Muscle of back (tissue), 11 donors: ENCODE measurements around the gene CNOT4. TPM values are rescaled to one million over a fixed set of nuclear protein-coding genes. Genes with fewer than 3 reads are reported as not detected.
"Not testable (repeated sequence)": the region's sequence is repeated elsewhere in the genome, so short reads cannot be mapped to it uniquely, and the experiment has no call there.

ENCODE experiments used
- DNase-seq, 3 donors: peaks; one replicate each; pipeline versions ENCODE4 v3.0.0 to v3.0.0-alpha.2; 2013
- polyA plus RNA-seq, 10 donors: library from polyadenylated mRNA; unstranded; fragments of 120-200 nt; gene quantifications; one replicate each; pipeline ENCODE4 v1.2.1, GENCODE V29; 2013; ENCODE audit not compliant: insufficient read length in 10 of 10

Gene CNOT4
- polyA plus RNA-seq, 10 donors, result 20.3 to 26.1 (median 22.6) TPM

GRCh38 chr7:135328526-135328925 lies 181.4 kb downstream of the CNOT4 start:
- no peak for DNase-seq

DNA sequence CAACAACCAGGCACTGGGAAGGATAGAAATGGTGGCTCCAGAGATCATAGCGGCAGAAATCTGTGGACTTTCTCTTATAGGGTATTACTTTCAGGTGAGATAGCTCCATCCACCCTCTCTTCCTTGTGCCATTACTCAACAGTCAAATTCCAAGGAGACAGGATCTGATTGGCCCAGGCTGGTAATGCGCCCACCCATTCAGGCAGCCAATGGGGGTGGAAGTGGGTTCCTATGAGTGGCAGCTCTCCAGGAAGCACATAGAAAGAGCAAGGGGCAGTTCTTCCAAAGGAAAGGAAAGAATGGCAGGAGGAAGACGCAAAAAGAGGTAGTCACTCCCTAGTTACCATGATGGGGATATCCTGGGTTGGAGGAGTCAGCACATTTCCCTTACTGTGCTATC lies 181.8 kb downstream of the CNOT4 start:
- DNase-seq, result no peak

DNA sequence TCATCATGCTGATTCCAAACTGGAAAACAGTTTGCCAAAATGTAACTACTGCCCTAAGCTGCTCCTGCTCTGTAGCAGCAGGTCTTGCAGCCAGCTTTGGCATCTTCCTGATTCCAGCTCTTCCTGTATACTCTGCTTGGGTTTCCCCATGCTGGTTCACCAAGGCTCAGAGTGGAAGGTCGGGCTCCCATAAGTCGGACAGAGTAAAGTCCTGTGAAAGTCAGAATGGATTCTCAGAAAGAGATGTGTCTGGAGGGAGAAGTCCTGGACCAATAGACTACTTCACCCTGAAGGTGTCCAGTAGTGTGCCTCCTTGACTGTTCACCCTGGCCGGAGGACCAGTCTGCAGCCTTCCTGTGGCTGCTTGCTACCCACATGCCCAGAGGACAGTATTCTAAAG lies 182.4 kb downstream of the CNOT4 start:
- DNase-seq, result no peak

GRCh38 chr7:135326636-135327280 lies 183.1 kb downstream of the CNOT4 start:
- DNase-seq, result no peak

DNA sequence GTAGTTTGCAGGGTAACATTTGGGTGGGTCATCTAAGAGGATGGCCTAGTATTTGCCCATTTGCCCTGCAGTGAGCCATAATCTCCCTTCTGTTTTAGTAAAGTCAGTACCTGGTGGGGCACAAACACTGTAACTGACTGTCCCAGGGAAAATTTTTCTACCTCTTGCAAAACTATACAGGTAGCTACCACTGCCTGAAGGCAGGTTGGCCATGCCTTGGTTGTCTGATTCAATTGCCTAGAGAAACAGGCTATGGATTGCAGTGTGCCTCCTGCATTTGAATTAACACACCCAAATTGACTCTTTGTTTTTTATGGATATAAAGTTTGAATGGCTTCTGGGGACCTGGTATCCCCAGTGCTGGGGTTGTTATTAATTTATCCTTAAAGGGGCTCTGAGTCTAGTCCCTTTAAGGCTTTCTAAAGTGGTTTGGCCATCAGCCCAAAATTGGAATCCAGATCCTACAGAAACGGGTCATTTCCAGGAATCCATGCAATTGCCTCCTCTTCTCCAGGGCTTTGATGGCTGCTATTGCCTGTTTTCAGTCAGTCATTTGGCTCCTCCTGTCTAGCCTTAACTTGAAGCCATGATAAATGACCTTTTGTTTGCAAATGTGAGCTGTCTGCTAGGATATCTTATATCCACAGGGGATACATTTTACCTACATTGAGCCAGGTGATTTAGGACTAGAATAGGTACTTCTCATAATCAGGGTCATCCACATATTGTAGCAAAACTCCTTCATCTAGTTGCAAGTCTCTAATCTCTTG lies 187.1 kb downstream of the CNOT4 start:
- DNase-seq, result no peak

- no peak for DNase-seq
Measured at GRCh38 chr7:135321556-135321955, 188.3 kb downstream of the CNOT4 start.

DNA sequence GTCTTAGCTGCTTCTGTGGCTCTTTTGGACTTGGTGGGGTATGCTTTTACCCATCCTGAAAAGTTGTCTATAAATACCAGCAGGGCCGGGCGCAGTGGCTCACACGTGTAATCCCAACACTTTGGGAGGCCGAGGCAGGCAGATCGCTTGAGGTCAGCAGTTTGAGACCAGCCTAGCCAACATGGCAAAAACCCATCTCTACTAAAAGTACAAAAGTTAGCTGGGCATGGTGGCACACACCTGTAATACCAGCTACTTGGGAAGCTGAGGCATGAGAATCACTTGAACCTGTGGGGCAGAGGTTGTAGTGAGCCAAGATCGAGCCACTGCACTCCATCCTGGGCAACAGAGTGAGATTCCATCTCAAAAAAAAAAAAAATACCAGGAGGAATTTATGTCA lies 188.9 kb downstream of the CNOT4 start:
- not testable (repeated sequence) for DNase-seq

DNA sequence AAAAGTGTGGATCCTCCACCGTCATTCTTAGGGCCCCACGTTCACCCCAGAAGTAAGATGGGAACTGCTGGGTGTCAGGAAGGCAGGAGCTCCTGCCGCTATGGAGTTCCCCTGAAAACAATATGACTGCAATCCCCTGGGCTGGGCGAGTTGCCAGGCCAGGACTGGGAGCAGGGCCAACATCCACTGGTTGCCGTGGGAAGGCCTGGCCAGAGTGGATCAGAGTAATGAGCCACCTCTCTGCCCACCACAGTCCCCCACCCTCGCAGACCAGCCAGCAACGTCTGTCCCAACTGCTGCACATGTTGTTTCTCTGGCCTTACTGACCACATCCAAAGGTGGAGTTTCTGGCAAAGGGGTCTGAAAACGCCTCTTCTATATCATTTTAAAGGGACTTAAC lies 189.6 kb downstream of the CNOT4 start:
- peak; percentile 44 to 56 (median 56) for DNase-seq

DNA sequence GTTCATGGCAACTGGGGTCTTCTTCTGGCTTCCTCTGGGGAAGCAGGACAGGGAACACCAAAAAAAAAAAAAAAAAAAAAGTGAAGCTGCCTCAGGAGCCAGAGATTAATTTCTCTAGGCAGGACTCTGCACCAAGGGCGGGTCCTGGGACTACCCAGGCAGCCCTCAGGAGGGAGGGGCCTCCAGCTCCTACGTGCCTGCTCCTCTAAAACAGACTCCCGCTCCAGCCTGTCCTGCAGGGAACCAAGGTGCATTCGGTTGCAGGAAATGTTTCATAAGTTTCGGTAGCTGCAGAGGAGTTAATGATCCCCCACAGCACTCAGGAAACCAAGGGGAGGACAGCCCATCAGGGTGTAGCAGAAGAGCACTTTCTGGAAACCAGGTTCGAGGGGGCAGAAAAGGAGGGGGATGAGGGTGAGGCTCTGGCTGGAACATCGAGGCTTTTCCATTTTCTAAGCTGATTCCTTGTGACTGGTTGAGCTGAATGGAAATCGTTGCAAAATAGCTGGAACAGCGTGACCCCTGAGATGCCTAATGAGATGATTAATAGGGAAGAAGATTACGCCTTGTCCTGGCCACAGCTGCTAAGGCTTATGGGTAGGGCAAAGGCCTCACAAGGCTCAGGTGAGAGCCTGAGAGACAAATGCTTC lies 192.1 kb downstream of the CNOT4 start:
- no peak for DNase-seq

- DNase-seq, result no peak
Measured at GRCh38 chr7:135316648-135317313, 193.1 kb downstream of the CNOT4 start.

DNA sequence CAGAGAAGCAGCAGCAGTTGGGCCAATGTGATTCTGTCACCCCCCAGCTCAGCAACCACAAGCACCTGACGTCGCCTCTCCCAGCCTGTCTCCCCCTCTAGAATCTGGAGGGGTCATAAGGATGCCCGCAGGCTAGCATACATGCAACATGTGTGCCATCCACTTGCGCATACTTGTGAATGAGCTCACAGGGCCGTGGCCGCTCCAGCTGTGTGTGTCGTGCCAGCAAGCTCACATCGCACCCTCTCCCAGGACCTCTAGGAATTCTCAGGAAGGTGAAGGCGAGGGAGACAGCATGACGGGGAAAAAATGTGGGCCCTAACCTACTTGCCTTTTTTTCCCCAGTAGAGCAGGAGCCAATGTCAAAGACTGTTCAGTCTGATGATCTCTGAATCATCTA lies 195.9 kb downstream of the CNOT4 start:
- no peak for DNase-seq

Other genes starting within 250 kb of the CNOT4 start
- gene NUP205, start 47.8 kb upstream of the CNOT4 start, polyA plus RNA-seq, result 10 to 100 TPM; 26.7 to 41.7 (median 36.3) TPM
- gene STMP1, start 152.4 kb upstream of the CNOT4 start, polyA plus RNA-seq, result 10 to 100 TPM; 45.9 to 53.3 (median 49.9) TPM
- 1 to 10 TPM in 6 of 10 donors, under 1 TPM in 4; 0.73 to 4.0 (median 1.4) TPM for gene SLC13A4, start 218.1 kb upstream of the CNOT4 start, polyA plus RNA-seq
- 1 to 10 TPM in 1 of 10 donors, under 1 TPM in 6, not detected in 3; 0.13 to 1.1 (median 0.56) TPM for gene FAM180A, start 238.7 kb upstream of the CNOT4 start, polyA plus RNA-seq